ENCODE measurements around the gene UBA7. TPM values are rescaled to one million over a fixed set of nuclear protein-coding genes. Genes with fewer than 3 reads are reported as not detected.
A peak's percentile ranks its signal among the peaks of the same experiment; 100 is the strongest.

Gene UBA7
- total RNA-seq, 1 experiment from 2014 or later = 12.5 TPM

- H3K9me3 ChIP-seq (ENCODE audit: control insufficient read depth, insufficient read depth, low read depth, low read length) = no peaks in the 10 kb centered on the region
- DNase-seq (ENCODE audit: low read depth, low spot score) (no peak), ATAC-seq (no peak)
- TF ChIP-seq, protein P1, sequence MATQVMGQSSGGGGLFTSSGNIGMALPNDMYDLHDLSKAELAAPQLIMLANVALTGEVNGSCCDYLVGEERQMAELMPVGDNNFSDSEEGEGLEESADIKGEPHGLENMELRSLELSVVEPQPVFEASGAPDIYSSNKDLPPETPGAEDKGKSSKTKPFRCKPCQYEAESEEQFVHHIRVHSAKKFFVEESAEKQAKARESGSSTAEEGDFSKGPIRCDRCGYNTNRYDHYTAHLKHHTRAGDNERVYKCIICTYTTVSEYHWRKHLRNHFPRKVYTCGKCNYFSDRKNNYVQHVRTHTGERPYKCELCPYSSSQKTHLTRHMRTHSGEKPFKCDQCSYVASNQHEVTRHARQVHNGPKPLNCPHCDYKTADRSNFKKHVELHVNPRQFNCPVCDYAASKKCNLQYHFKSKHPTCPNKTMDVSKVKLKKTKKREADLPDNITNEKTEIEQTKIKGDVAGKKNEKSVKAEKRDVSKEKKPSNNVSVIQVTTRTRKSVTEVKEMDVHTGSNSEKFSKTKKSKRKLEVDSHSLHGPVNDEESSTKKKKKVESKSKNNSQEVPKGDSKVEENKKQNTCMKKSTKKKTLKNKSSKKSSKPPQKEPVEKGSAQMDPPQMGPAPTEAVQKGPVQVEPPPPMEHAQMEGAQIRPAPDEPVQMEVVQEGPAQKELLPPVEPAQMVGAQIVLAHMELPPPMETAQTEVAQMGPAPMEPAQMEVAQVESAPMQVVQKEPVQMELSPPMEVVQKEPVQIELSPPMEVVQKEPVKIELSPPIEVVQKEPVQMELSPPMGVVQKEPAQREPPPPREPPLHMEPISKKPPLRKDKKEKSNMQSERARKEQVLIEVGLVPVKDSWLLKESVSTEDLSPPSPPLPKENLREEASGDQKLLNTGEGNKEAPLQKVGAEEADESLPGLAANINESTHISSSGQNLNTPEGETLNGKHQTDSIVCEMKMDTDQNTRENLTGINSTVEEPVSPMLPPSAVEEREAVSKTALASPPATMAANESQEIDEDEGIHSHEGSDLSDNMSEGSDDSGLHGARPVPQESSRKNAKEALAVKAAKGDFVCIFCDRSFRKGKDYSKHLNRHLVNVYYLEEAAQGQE (IDR thresholded peaks at IDR 0.05; ENCODE audit: insufficient read depth in 1 of 2, low read depth in 2 of 2, low read length in 1 of 2) = no peak
- TF ChIP-seq TCF7L2 (IDR thresholded peaks at IDR 0.05; ENCODE audit: low read depth, low read length) (no peak), SIN3A (IDR thresholded peaks at IDR 0.05; ENCODE audit: borderline replicate concordance, insufficient read depth, low read depth, low read length) (no peak), POLR2AphosphoS5 (IDR thresholded peaks at IDR 0.05; ENCODE audit: low read depth, low read length) (no peak), CTCF (IDR thresholded peaks at IDR 0.05) (no peak)
- POLR2A ChIA-PET = no interaction called here
- no peak overlapping the region for H3K4me3 ChIP-seq (ENCODE audit: low read depth in 2 of 2, low read length in 2 of 2)
- H3K27me3 ChIP-seq (ENCODE audit: control insufficient read depth, insufficient read depth, low read length) = no peaks in the 10 kb centered on the region
- no peak overlapping the region for H3K27ac ChIP-seq (ENCODE audit: low read length)
- in situ Hi-C loops (cut with HindIII; ENCODE audit: low pct_unique_long_range_greater_than_20kb, low sequenced_read_pairs) (no loop called here), intact Hi-C loops (cut with micrococcal nuclease; ENCODE audit: unreplicated experiment) (no loop called here)
- CTCF ChIA-PET = no interaction called here
- H3K36me3 ChIP-seq (ENCODE audit: control insufficient read depth, insufficient read depth, low read length) = no peaks in the 10 kb centered on the region
- no peaks in the 10 kb centered on the region for H3K4me1 ChIP-seq (ENCODE audit: control insufficient read depth, insufficient read depth, low read length)
- BruUV-seq (replicated peaks) = no TSS peak
Observed at GRCh38 chr3:49805367-49805782, 8.4 kb downstream of the UBA7 start.

DNA sequence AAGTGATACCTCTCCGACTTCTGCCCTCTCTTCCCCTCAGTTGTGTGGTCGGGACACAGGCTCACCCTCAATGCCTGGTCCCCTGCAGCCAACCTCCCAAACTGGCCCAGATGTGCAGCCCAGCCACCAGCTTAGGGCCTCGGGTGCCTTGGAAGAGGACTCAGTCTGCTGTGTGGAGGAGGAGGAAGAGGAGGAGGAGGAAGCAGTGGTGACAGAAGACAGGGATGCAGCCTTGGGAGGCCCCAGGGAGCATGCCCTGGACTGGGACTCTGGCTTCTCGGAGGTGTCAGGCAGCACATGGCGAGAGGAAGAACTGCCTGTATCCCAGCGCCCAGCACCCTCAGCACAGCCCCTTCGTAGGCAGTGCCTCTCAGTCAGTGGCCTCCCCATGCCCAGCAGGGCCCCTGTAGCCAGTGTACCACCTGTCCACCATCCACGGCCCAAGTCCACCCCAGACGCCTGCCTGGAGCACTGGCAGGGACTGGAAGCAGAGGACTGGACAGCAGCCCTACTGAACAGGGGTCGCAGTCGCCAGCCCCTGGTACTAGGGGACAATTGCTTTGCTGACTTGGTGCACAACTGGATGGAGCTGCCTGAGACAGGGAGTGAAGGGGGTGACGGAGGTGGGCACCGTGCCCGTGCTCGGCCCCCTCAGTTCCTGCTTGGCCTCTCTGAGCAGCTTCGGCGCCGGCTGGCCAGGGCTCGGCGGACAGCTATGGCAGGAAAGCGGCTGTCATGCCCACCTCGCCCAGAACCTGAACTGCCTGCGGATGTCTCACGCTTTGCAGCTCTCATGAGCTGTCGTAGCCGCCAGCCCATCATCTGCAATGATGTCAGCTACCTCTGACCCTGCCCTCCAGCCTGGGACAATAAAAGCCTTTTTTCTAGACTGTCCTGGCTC, 9.4 kb downstream of the UBA7 start:
- Histone ChIP-seq H3K36me3 (ENCODE audit: control insufficient read depth, insufficient read depth, low read length) (no peaks in the 10 kb centered on the region), H3K4me3 (ENCODE audit: low read depth in 2 of 2, low read length in 2 of 2) (peak overlapping the region in 1 of 2 experiments; percentile 80; a peak in 3 of 4 replicates), H3K27ac (ENCODE audit: low read length) (no peak overlapping the region), H3K4me1 (ENCODE audit: control insufficient read depth, insufficient read depth, low read length) (no peaks in the 10 kb centered on the region), H3K27me3 (ENCODE audit: control insufficient read depth, insufficient read depth, low read length) (no peaks in the 10 kb centered on the region), H3K9me3 (ENCODE audit: control insufficient read depth, insufficient read depth, low read depth, low read length) (no peaks in the 10 kb centered on the region)
- in situ Hi-C loops (cut with HindIII; ENCODE audit: low pct_unique_long_range_greater_than_20kb, low sequenced_read_pairs) = no loop called here
- no peak for ATAC-seq
- intact Hi-C loops (cut with micrococcal nuclease; ENCODE audit: unreplicated experiment) = loop anchor here (5.0 kb wide), 1 partner anchor 103 kb away; no protein-coding TSS in a partner anchor
- ChIA-PET POLR2A (no interaction called here), CTCF (no interaction called here)
- no peak for TF ChIP-seq SIN3A (IDR thresholded peaks at IDR 0.05; ENCODE audit: borderline replicate concordance, insufficient read depth, low read depth, low read length)
- no peak for TF ChIP-seq CTCF (IDR thresholded peaks at IDR 0.05)
- TF ChIP-seq, protein P1 (IDR thresholded peaks at IDR 0.05; ENCODE audit: insufficient read depth in 1 of 2, low read depth in 2 of 2, low read length in 1 of 2) = no peak
- TF ChIP-seq TCF7L2 (IDR thresholded peaks at IDR 0.05; ENCODE audit: low read depth, low read length) = no peak
- TF ChIP-seq POLR2AphosphoS5 (IDR thresholded peaks at IDR 0.05; ENCODE audit: low read depth, low read length) = no peak
- BruUV-seq (replicated peaks) = no TSS peak
- DNase-seq (ENCODE audit: low read depth, low spot score) = no peak

Data from Panc1 (cell line).